GM12878 (cell line): ENCODE data around the gene CCDC117. TPM values are rescaled to one million over a fixed set of nuclear protein-coding genes. Genes with fewer than 3 reads are reported as not detected.
"Not testable (repeated sequence)": the region's sequence is repeated elsewhere in the genome, so short reads cannot be mapped to it uniquely, and the experiment has no call there.

Experiments used
- ATAC-seq: fragments of 200-7000 bp; cut with Tn5 transposase; 3 replicates; pipeline ENCODE4 v1.9.1; 2020; ENCODE audit warnings: mild to moderate bottlenecking, moderate library complexity
- BruUV-seq: library from RNA; stranded (reverse); fragments of 400-500 nt; replicated peaks from 2 replicates; lab custom pipeline; 2021; lab: Mats Ljungman, UMichigan
- CTCF ChIA-PET: fragments of 300-600 bp; sonication (Branson Sonifier 250); formaldehyde crosslinking; extraction: SDS; loops from one replicate; lab custom pipeline; 2021; ENCODE audit warnings: inconsistent platforms; lab: Yijun Ruan, JAX
- POLR2A ChIA-PET: fragments of 350-600 bp; formaldehyde crosslinking; extraction: SDS; loops from one replicate; lab custom pipeline; 2021; ENCODE audit warnings: inconsistent platforms; lab: Charles Lee
- RAD21 ChIA-PET: fragments of 300-600 bp; sonication (Branson Sonifier 250); formaldehyde crosslinking; loops from one replicate; lab custom pipeline; 2023; ENCODE audit warnings: antibody characterized with exemption; ENCODE audit not compliant: unreplicated experiment; lab: Charles Lee
- SMC1A ChIA-PET: fragments of 300-600 bp; sonication (Branson Sonifier 250); formaldehyde crosslinking; loops from one replicate; lab custom pipeline; 2023; ENCODE audit not compliant: unreplicated experiment, uncharacterized antibody; lab: Charles Lee
- DNase-seq: peaks from one replicate; pipeline ENCODE4 v3.0.0-alpha.2; 2011; ENCODE audit warnings: low read depth, low spot score
- FAIRE-seq: peaks from 3 replicates; lab custom pipeline; 2011; peaks lifted over from hg19 to GRCh38; lab: Jason Lieb, UNC
- H2AFZ ChIP-seq: 2 replicates; pipeline ENCODE4 v1.6.0; 2011; ENCODE audit warnings: low read depth, low read length, control low read depth; ENCODE audit not compliant: control insufficient read depth
- H3K27ac ChIP-seq: 2 replicates; pipeline ENCODE4 v1.5.1; 2011; ENCODE audit warnings: control low read depth; ENCODE audit not compliant: control insufficient read depth, insufficient read depth
- H3K27me3 ChIP-seq, 2 experiments: replicated peaks in 1 of 2; 2 replicates each; pipeline versions ENCODE4 v1.6.0 to v1.6.1; 2011; ENCODE audit warnings: low read length in 1 of 2; ENCODE audit not compliant: control insufficient read depth in 2 of 2, insufficient read depth in 2 of 2
- H3K36me3 ChIP-seq, 2 experiments: 2 replicates each; pipeline ENCODE4 v1.5.1; 2011; ENCODE audit warnings: low read length in 1 of 2; ENCODE audit not compliant: control insufficient read depth in 2 of 2, insufficient read depth in 2 of 2
- H3K4me1 ChIP-seq: 2 replicates; pipeline ENCODE4 v1.6.1; 2011; ENCODE audit warnings: mild to moderate bottlenecking, low read length, moderate library complexity, mixed read lengths; ENCODE audit not compliant: control insufficient read depth, insufficient read depth
- H3K4me2 ChIP-seq: 2 replicates; pipeline ENCODE4 v1.6.0; 2011; ENCODE audit warnings: control low read depth; ENCODE audit not compliant: control insufficient read depth, insufficient read depth
- H3K4me3 ChIP-seq: fragments of 200-600 bp; sonication (generic); 2 replicates; pipeline ENCODE4 v1.5.1; 2016
- H3K79me2 ChIP-seq: 2 replicates; pipeline ENCODE4 v1.6.0; 2011; ENCODE audit warnings: low read length; ENCODE audit not compliant: control insufficient read depth, insufficient read depth
- H3K9ac ChIP-seq: 2 replicates; pipeline ENCODE4 v1.8.0; 2011; ENCODE audit warnings: low read length, control low read depth, mixed read lengths; ENCODE audit not compliant: control insufficient read depth, insufficient read depth
- H3K9me3 ChIP-seq: replicated peaks from 3 replicates; pipeline ENCODE4 v1.5.1; 2011; ENCODE audit warnings: mild to moderate bottlenecking, low read length; ENCODE audit not compliant: control insufficient read depth, insufficient read depth
- H4K20me1 ChIP-seq: 2 replicates; pipeline ENCODE4 v1.6.0; 2011; ENCODE audit not compliant: control insufficient read depth, insufficient read depth
- BMI1 ChIP-seq: fragments of 450-650 bp; IDR thresholded peaks from 2 replicates; pipeline ENCODE4 v1.6.1; 2016; ENCODE audit warnings: mild to moderate bottlenecking, moderate library complexity, borderline replicate concordance
- CREB1 ChIP-seq: IDR thresholded peaks from 2 replicates; pipeline ENCODE4 v1.6.1; 2012; ENCODE audit warnings: low read depth, mild to moderate bottlenecking, inconsistent platforms
- EGR1 ChIP-seq, 2 experiments: IDR thresholded peaks; 1 replicate in 1 of 2; 2 replicates in 1 of 2; pipeline ENCODE4 v1.6.1; 2011 to 2012; ENCODE audit warnings: low read depth in 2 of 2, low read length in 2 of 2, borderline replicate concordance in 1 of 2, mild to moderate bottlenecking in 1 of 2, moderate library complexity in 1 of 2
- HCFC1 ChIP-seq: fragments of 150-350 bp; IDR thresholded peaks from 2 replicates; pipeline ENCODE4 v1.6.1; 2014; ENCODE audit warnings: low read length
- HSF1 ChIP-seq: fragments of 150-350 bp; IDR thresholded peaks from 2 replicates; pipeline ENCODE4 v1.6.1; 2014; ENCODE audit warnings: mild to moderate bottlenecking, low read depth, low read length
- IKZF2 ChIP-seq, 2 experiments: fragments of 450-650 bp; IDR thresholded peaks; 2 replicates each; pipeline ENCODE4 v1.6.1; 2017; ENCODE audit warnings: mild to moderate bottlenecking in 2 of 2, moderate library complexity in 2 of 2
- NFYA ChIP-seq: IDR thresholded peaks from 2 replicates; pipeline ENCODE4 v1.6.1; 2011; ENCODE audit warnings: low read depth, mild to moderate bottlenecking, low read length, improper control_type of control experiment, borderline replicate concordance
- PML ChIP-seq: IDR thresholded peaks from 2 replicates; pipeline ENCODE4 v1.6.1; 2012; ENCODE audit warnings: low read length, inconsistent platforms
- SMAD5 ChIP-seq: IDR thresholded peaks from 2 replicates; pipeline ENCODE4 v1.6.1; 2016; ENCODE audit warnings: antibody characterized with exemption, low read depth
- SREBF1 ChIP-seq: IDR thresholded peaks from 2 replicates; pipeline ENCODE4 v1.6.1; 2012; ENCODE audit warnings: mild to moderate bottlenecking, low read length
- STAT3 ChIP-seq: IDR thresholded peaks from 2 replicates; pipeline ENCODE4 v1.6.1; 2011; ENCODE audit warnings: low read depth, low read length, improper control_type of control experiment
- USF2 ChIP-seq: IDR thresholded peaks from 2 replicates; pipeline ENCODE4 v1.6.1; 2011; ENCODE audit warnings: low read depth, low read length, improper control_type of control experiment, borderline replicate concordance
- WGBS: methylation state at CpG from one replicate; pipeline ENCODE4 v1.1.6; 2016; ENCODE audit warnings: low lambda C conversion rate; ENCODE audit not compliant: insufficient replicate concordance, insufficient coverage; ENCODE audit errors: missing lambda C conversion rate; 5-methylcytosine and 5-hydroxymethylcytosine counted together
- in situ Hi-C: fragments of 300-500 bp; cut with MboI; formaldehyde crosslinking; loops from 9 replicates; pipeline ENCODE4 v1.14.3; 2018; ENCODE audit warnings: mixed read lengths
- intact Hi-C: fragments of 100-400 bp; cut with micrococcal nuclease; formaldehyde crosslinking; loops from one replicate; pipeline ENCODE4 v1.14.2; 2022; ENCODE audit not compliant: unreplicated experiment
- polyA plus RNA-seq, 11 experiments: library from polyadenylated mRNA; depleted of rRNA in 4 of 11; unstranded in 6 of 11; stranded (reverse) in 5 of 11; fragments of >200 nt; fragmentation: Nextera tagmentation in 4 of 11; fragmentation: Illumina TruSeq in 1 of 11; extraction: Ambion mirVana in 4 of 11; extraction: Trizol in 1 of 11; gene quantifications; 1 replicate in 1 of 11; 2 replicates in 10 of 11; pipeline versions ENCODE4 v1.2.1 to v1.2.3, GENCODE V29; 2011 to 2016; ENCODE audit warnings: inconsistent platforms in 2 of 11, missing spikeins in 2 of 11, low read depth in 1 of 11
- total RNA-seq, 4 experiments: library from RNA; depleted of rRNA in 3 of 4; stranded (reverse); fragments of >200 nt in 3 of 4; fragmentation: Illumina TruSeq in 1 of 4; extraction: Trizol in 1 of 4; gene quantifications; 2 replicates each; pipeline versions ENCODE4 v1.2.1 to v1.2.3, GENCODE V29; 2013 to 2021

The CCDC117 gene
- total and polyA plus RNA-seq, 10 of the 15 experiments (the other 5 are each of a cell fraction or from before 2014, with no cell fraction given): 6.3 to 32.2 (median 20.6) TPM

- H4K20me1 ChIP-seq, ATAC-seq, H3K27me3 ChIP-seq, H3K4me3 ChIP-seq, H3K79me2 ChIP-seq, H3K9me3 ChIP-seq, DNase-seq, H3K4me2 ChIP-seq, H3K9ac ChIP-seq, POLR2A ChIA-PET, H3K36me3 ChIP-seq, FAIRE-seq, BruUV-seq, H2AFZ ChIP-seq, H3K27ac ChIP-seq, CTCF ChIA-PET: not testable (repeated sequence)
- 67% methylated on average over 4 of the region's 4 CpGs for WGBS
- intact Hi-C loops (loop anchor here (10.0 kb wide), 3 partner anchors 52 to 812 kb away; partner anchors contain the start of genes CCDC117 and TTC28), in situ Hi-C loops (loop anchor here (5.0 to 10.0 kb wide), 2 partner anchors 224 to 802 kb away; no protein-coding TSS in a partner anchor)
- peaks cover 18% of the 10 kb centered on the region for H3K4me1 ChIP-seq
- RAD21 ChIA-PET: interaction anchor here (5.6 kb wide), 1 partner anchor 37 kb away, joined by 69 read pairs; no protein-coding TSS in a partner anchor
- SMC1A ChIA-PET: interaction anchor here (5.3 to 6.0 kb wide), 2 partner anchors 27 to 38 kb away, joined by 79 to 95 read pairs; partner anchors contain the start of gene XBP1
Measured at GRCh38 chr22:28826430-28826829, 53.9 kb downstream of the CCDC117 start.

DNA sequence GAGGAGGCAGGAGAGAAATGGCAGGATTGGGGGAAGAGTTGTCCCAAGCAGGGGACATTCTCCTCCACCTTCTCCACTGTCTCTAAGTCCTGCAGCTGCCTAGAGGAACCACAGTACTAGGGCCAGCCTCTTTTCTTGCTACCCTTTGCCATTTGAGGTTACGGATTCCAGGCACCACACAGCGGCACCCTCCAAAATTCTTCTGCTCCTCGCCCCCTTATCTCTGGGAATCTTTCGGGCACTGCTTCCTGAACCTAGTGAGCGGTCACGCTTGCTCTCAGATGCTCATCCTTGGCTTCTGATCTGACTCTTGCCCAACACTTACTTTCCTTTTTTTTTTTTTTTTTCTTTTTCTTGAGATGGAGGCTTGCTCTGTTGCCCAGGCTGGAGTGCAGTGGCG, 54.4 kb downstream of the CCDC117 start:
- H3K9me3 ChIP-seq: no peaks in the 10 kb centered on the region
- H3K9ac ChIP-seq: no peak overlapping the region
- CTCF ChIA-PET: interaction anchor here (0.9 to 7.5 kb wide), 8 partner anchors 7 to 419 kb away, joined by 3 to 126 read pairs (median 8); partner anchors contain the start of gene XBP1
- H3K27ac ChIP-seq: no peak overlapping the region
- no peak for TF ChIP-seq STAT3
- no peak for TF ChIP-seq IKZF2 (IDR thresholded peaks at IDR 0.05)
- no peak for TF ChIP-seq NFYA
- TF ChIP-seq HCFC1: no peak
- TF ChIP-seq SMAD5: no peak
- no peak for TF ChIP-seq HSF1
- TF ChIP-seq PML: no peak
- no peak for TF ChIP-seq BMI1
- TF ChIP-seq EGR1 (IDR thresholded peaks at IDR 0.05; ENCODE audit: borderline replicate concordance in 1 of 2, low read depth in 2 of 2, low read length in 2 of 2): no peak
- TF ChIP-seq SREBF1: no peak
- TF ChIP-seq CREB1: no peak
- no peak for TF ChIP-seq USF2
- TF ChIP-seq, all 136 proteins: peak for 0
- FAIRE-seq (no peak), DNase-seq (no peak), ATAC-seq (no peak)
- POLR2A ChIA-PET: interaction anchor here (0.9 to 1.5 kb wide), 2 partner anchors 35 to 66 kb away, joined by 3 read pairs; no protein-coding TSS in a partner anchor
- SMC1A ChIA-PET: interaction anchor here (1.5 to 8.5 kb wide), 6 partner anchors 8 to 226 kb away, joined by 6 to 137 read pairs (median 87); partner anchors contain the start of genes CHEK2, HSCB and XBP1
- H3K4me2 ChIP-seq: no peak overlapping the region
- RAD21 ChIA-PET: interaction anchor here (0.7 to 5.6 kb wide), 5 partner anchors 27 to 226 kb away, joined by 3 to 69 read pairs (median 11); partner anchors contain the start of gene XBP1
- no peaks in the 10 kb centered on the region for H4K20me1 ChIP-seq
- WGBS: 98% methylated on average over 7 of the region's 7 CpGs
- H3K4me1 ChIP-seq: peaks cover 18% of the 10 kb centered on the region
- peaks cover 0 to 2% of the 10 kb centered on the region in 2 experiments; a peak in 1 of 4 replicates for H3K36me3 ChIP-seq
- intact Hi-C loops: loop anchor here (10.0 kb wide), 3 partner anchors 52 to 812 kb away; partner anchors contain the start of genes CCDC117 and TTC28
- H2AFZ ChIP-seq: no peak overlapping the region
- no TSS peak for BruUV-seq
- no peaks in the 10 kb centered on the region for H3K27me3 ChIP-seq
- no peaks in the 10 kb centered on the region for H3K79me2 ChIP-seq
- in situ Hi-C loops: loop anchor here (5.0 to 10.0 kb wide), 2 partner anchors 225 to 802 kb away; no protein-coding TSS in a partner anchor
- H3K4me3 ChIP-seq: no peak overlapping the region
